Spinal cord (tissue), 10 donors: Measurements from ENCODE around the gene OR2C3. TPM values are rescaled to one million over a fixed set of nuclear protein-coding genes. Genes with fewer than 3 reads are reported as not detected.

ENCODE experiments used
- DNase-seq, 6 donors: peaks; one replicate each; pipeline versions ENCODE4 v3.0.0 to v3.0.0-alpha.2; 2013 to 2015; ENCODE audit warnings: low spot score in 6 of 6, low read depth in 4 of 6
- H3K27ac ChIP-seq: one replicate; pipeline ENCODE4 v1.5.1; 2013; ENCODE audit warnings: low read depth, low read length, control low read depth
- H3K27me3 ChIP-seq: one replicate; pipeline ENCODE4 v1.6.1; 2013; ENCODE audit warnings: low read length; ENCODE audit not compliant: control insufficient read depth, insufficient read depth
- H3K36me3 ChIP-seq: one replicate; pipeline ENCODE4 v1.6.1; 2013; ENCODE audit warnings: low read length; ENCODE audit not compliant: control insufficient read depth, insufficient read depth
- H3K4me1 ChIP-seq: one replicate; pipeline ENCODE4 v1.6.1; 2013; ENCODE audit warnings: low read length; ENCODE audit not compliant: control insufficient read depth, insufficient read depth
- H3K4me3 ChIP-seq: one replicate; pipeline ENCODE4 v1.5.1; 2013; ENCODE audit warnings: low read depth, low read length, control low read depth
- H3K9me3 ChIP-seq: one replicate; pipeline ENCODE4 v1.6.1; 2013; ENCODE audit warnings: low read length; ENCODE audit not compliant: control insufficient read depth, insufficient read depth
- WGBS: methylation state at CpG from one replicate; pipeline ENCODE4 v1.1.5; 2013; ENCODE audit warnings: missing lambda C conversion rate; ENCODE audit not compliant: insufficient coverage; 5-methylcytosine and 5-hydroxymethylcytosine counted together
- long read RNA-seq, 4 donors: transcript quantifications; one replicate each; lab custom pipeline, GENCODE V29; 2026
- polyA plus RNA-seq, 2 donors: library from polyadenylated mRNA; unstranded; fragments of 120-200 nt; gene quantifications; one replicate each; pipeline ENCODE4 v1.2.1, GENCODE V29; 2013; ENCODE audit not compliant: insufficient read length in 2 of 2
- total RNA-seq, 2 donors: library from RNA; depleted of rRNA in 1 of 2; stranded (reverse); fragments of 120-200 nt in 1 of 2; fragments of >200 nt in 1 of 2; gene quantifications; one replicate each; pipeline versions ENCODE4 v1.2.3 to v1.2.4, GENCODE V29; 2013 to 2014
- donor health status: healthy.

OR2C3 gene
- under 1 TPM; under 0.01 to 0.17 TPM for total RNA-seq
- polyA plus RNA-seq, result under 1 TPM; 0.51 to 0.95 TPM
- long read RNA-seq, donor 1, result 0 reads
- long read RNA-seq, donor 2, result 0 reads
- long read RNA-seq, donor 3, result 0 reads
- long read RNA-seq, donor 4, result 0 reads

DNA sequence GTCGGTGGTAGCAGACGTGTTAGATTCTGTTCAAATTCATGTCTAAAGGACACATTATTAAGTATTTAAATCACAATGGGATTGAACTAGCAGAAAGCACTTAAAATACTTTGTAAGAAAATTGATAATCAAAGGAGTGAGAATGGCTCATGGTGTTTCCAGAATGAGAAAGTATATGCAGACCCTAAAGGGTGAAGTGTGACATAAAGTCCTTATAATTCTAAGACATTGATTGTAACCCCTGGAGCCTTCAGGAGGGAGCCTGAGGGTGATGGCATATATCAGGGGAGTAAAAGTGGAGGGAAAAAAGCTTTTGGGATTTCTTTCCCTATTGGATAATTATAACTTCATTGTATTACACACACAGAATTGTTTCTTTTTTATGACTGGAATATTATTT, at the start of gene OR2C3:
OR2C3 (minus strand) TSS at position 101 of the 400 bp plus-strand sequence. CDS start 3,929 bp downstream, outside the sequence.
- no peak for DNase-seq
- WGBS, result no CpG with 5 or more reads among the region's 2 CpGs

DNA sequence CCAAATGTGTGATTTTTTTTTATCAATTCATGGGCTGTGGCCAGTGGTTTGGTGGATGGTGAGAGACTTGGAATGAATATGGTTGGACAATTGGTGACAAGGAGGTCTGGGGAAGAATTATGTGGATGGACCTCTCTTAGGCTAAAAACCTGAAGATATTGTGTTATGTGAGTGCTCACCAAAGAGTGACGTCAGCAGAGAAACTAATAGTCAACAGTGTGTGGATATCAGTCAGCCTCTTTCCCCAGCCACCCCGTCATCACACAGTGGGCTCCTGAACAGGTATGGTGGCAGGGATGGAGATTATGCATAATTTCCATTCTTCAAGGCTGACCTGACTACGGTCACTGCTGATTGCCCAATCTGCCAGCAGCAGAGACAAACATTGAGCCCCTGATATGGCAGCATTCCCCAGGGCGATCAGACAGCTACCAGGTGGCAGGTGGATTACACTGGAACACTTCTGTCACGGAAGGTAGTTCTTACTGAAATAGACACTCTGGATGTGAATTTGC, 42.8 kb upstream of the OR2C3 start:
- H3K4me3 ChIP-seq, result no peak overlapping the region
- H3K36me3 ChIP-seq, result no peaks in the 10 kb centered on the region
- no peaks in the 10 kb centered on the region for H3K9me3 ChIP-seq
- DNase-seq, result no peak
- WGBS, result 94% methylated on average over 5 of the region's 5 CpGs
- H3K27ac ChIP-seq, result no peak overlapping the region
- no peaks in the 10 kb centered on the region for H3K4me1 ChIP-seq
- H3K27me3 ChIP-seq, result no peaks in the 10 kb centered on the region

More for the DNA sequence above, at the start of gene OR2C3:
- H3K36me3 ChIP-seq, result no peaks in the 10 kb centered on the region
- no peaks in the 10 kb centered on the region for H3K9me3 ChIP-seq
- no peaks in the 10 kb centered on the region for H3K27me3 ChIP-seq
- no peaks in the 10 kb centered on the region for H3K4me1 ChIP-seq
- no peak within 1 kb of the TSS for H3K27ac ChIP-seq
- H3K4me3 ChIP-seq, result no peak within 1 kb of the TSS

DNA sequence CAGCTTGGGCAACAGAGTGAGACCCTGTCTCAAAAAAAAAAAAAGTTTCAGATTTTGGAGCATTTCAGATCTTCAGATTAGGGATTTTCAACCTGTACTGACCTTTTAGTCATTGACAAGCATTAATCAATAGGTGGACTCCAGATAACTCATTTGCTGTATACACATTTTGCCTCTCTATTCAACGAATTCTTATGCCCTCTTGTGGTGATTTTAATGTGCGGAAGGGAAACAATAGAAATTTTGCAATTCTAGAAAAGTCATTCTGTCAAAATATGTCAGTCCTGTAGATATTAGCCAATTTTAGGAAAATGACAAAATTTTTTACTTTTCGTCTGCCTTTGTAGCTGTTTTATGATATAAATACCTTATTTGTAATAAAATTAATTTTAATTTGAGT, 40.3 kb upstream of the OR2C3 start:
- Histone ChIP-seq H3K4me1 (no peaks in the 10 kb centered on the region), H3K36me3 (no peaks in the 10 kb centered on the region), H3K4me3 (no peak overlapping the region), H3K27me3 (no peaks in the 10 kb centered on the region), H3K27ac (no peak overlapping the region), H3K9me3 (no peaks in the 10 kb centered on the region)
- no CpG with 5 or more reads among the region's 3 CpGs for WGBS
- DNase-seq, result peak in 2 of 6 donors; percentile 28

DNA sequence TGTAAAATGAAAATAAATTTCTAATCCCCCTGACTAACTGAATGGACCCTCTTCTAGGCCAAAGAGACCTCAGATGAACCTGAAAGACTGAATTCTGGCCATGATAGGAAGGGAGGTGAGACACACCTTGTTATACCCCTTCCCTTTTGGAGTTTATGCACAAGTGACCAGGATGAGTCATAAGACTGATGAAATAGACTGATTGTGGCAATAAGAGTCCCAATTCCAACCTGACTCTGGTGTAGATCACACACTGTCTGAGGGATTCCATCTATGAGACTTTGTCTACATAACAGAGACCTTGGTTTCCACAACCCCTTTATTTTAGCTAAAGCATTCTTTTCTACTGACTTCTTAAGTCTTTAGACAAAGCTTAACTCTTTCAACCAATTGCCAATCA, 38.4 kb upstream of the OR2C3 start:
- no peaks in the 10 kb centered on the region for H3K36me3 ChIP-seq
- no peak overlapping the region for H3K27ac ChIP-seq
- no peaks in the 10 kb centered on the region for H3K27me3 ChIP-seq
- no peaks in the 10 kb centered on the region for H3K9me3 ChIP-seq
- H3K4me3 ChIP-seq, result no peak overlapping the region
- H3K4me1 ChIP-seq, result no peaks in the 10 kb centered on the region
- DNase-seq, result no peak

DNA sequence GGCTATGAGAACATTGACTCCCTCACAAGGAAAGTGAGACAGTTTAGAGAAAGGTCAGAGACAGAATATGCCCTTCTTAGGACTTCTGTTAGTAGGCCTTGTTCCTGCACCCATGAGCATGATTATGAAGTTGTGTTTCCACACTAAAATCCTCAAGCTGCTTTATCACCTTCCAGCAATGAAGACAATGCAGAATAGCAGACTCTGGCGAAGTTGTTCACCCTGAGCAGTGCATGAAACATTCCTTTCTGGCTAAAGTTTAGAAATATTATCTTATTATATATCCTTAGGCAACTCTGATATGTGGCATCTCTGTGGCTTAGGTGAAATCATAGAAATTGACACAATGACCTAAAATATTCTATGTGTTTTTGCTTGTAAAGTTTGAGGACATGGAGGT, 38.0 kb upstream of the OR2C3 start:
- H3K27ac ChIP-seq, result no peak overlapping the region

DNA sequence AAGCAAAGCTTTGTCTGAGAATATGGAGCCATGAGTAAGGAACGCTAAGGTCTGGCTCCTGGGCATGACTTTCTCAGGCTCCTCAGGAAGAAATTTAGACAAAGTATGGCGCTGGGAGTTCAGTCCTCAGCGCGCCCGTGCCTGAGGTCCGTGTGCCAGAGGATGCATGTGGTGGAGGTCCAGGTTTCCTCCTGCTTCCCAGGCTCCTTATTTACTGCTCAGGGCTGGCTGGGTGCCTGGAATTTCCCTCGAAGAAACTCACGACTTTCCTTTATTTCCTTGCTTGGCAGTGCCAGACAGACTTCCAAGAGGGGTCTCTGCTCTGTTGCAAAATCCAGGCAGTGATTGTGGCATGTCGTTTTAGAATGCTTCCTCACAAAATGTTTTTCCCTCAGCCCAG, 26.0 kb upstream of the OR2C3 start:
- Histone ChIP-seq H3K9me3 (no peaks in the 10 kb centered on the region), H3K27ac (no peak overlapping the region), H3K4me3 (no peak overlapping the region), H3K27me3 (no peaks in the 10 kb centered on the region), H3K36me3 (no peaks in the 10 kb centered on the region), H3K4me1 (no peaks in the 10 kb centered on the region)
- WGBS, result 55% methylated on average over 7 of the region's 9 CpGs
- peak in 2 of 6 donors; percentile 31 to 39 for DNase-seq

More for the DNA sequence above, 38.0 kb upstream of the OR2C3 start:
- no CpG with 5 or more reads among the region's 1 CpG for WGBS
- no peak for DNase-seq
- no peaks in the 10 kb centered on the region for H3K4me1 ChIP-seq
- H3K36me3 ChIP-seq, result no peaks in the 10 kb centered on the region
- H3K9me3 ChIP-seq, result no peaks in the 10 kb centered on the region
- H3K27me3 ChIP-seq, result no peaks in the 10 kb centered on the region
- no peak overlapping the region for H3K4me3 ChIP-seq

DNA sequence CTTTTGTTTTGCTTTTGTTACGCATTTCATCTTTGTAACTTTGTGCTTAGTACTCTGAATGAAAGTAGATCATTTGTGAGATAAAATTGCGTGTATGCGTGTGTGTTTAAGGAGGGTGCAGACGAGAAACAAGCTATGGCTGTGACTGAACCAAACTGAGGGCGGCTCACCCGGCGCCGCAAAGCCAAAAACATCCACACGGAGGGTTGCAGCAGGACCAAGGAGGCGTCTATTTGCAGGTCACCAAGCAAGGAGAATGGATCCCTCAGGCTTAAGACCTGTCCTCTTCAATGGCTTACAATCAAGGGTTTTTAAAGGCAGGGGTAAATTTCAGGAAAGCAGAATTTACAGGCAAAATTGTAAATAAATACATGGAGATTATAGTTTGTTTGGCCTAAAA, 25.5 kb upstream of the OR2C3 start:
- Histone ChIP-seq H3K36me3 (no peaks in the 10 kb centered on the region), H3K4me3 (no peak overlapping the region), H3K27ac (no peak overlapping the region), H3K4me1 (no peaks in the 10 kb centered on the region), H3K9me3 (no peaks in the 10 kb centered on the region), H3K27me3 (no peaks in the 10 kb centered on the region)
- WGBS, result 77% methylated on average over 10 of the region's 10 CpGs
- no peak for DNase-seq

DNA sequence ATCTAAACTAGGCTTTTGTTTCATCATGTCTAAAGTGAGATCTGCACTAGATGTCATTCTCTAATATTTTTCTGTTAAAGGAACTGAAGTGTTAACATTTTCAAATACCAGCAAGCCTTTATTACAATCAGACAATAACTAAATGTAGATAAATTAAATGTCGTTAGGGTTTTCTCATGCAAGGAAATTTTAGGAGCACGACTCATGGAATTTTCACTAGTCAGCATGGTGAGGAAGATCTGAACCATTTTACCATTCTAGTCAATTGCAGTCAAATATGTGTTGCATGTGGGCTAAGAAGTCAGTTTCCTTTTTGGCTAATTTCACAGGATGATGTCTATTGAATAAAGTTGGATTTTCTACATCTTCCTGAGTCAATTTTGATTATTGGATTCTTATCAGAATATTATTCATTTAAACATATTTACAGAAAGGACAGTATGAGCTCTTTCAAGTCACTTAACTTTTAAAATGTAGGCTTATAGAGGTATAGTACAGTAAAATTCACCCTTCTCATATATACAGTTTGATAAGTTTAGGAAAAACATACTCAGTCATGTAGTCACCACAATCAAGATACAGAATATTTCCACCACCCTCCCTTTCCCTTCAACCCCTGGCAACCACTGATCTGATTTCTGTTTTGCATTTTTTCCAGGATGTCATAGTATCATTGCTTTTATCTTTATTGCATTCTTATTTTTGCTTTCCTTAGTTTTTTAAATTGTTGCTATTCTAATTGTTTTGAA, 21.9 kb upstream of the OR2C3 start:
- Histone ChIP-seq H3K36me3 (no peaks in the 10 kb centered on the region), H3K27me3 (no peaks in the 10 kb centered on the region), H3K9me3 (no peaks in the 10 kb centered on the region), H3K4me1 (no peaks in the 10 kb centered on the region), H3K27ac (no peak overlapping the region), H3K4me3 (no peak overlapping the region)
- DNase-seq, result no peak
- WGBS, result no CpG with 5 or more reads among the region's 2 CpGs

DNA sequence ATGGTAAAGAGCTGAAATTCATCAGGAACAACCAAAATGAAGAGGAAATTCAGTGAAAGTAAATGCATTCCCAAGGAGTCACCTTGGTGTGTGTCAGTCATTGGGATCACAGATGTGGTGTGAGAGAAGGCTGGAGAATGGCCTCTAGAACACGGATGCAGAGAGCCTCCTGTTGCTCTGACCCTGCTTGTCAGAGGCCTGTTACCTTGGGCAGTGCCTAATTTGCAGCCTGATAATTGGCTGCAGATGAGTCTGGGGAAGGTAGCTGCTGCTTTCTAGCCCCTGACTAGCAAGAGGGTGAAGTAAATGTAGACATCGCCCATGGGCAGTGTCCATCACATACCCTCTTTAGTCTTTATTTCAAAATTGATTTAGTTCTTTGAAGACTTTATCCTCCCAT, 16.0 kb upstream of the OR2C3 start:
- no peak for DNase-seq
- Histone ChIP-seq H3K27me3 (no peaks in the 10 kb centered on the region), H3K4me1 (no peaks in the 10 kb centered on the region), H3K36me3 (no peaks in the 10 kb centered on the region), H3K27ac (no peak overlapping the region), H3K4me3 (no peak overlapping the region), H3K9me3 (no peaks in the 10 kb centered on the region)
- 44% methylated on average over 1 of the region's 2 CpGs for WGBS

DNA sequence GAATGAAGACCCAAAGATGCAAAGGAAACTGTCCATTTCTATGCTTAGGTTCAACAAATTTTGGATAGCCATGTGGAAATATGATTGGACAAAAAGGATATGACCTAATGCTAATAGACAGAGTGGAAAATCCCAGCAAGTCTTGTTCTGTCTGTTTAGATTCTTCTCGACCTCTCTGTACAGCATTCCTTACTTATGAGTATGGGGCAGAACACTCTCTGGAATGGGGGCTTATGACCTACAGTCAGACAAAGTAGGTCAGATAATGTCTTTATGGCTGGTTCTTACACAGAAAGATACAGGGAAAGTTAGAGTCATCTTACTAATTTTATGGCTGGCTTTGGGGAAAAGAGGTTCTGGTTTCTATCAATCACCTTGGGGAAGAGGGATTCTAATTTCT, 15.5 kb upstream of the OR2C3 start:
- Histone ChIP-seq H3K36me3 (no peaks in the 10 kb centered on the region), H3K4me1 (no peaks in the 10 kb centered on the region), H3K27me3 (no peaks in the 10 kb centered on the region), H3K4me3 (no peak overlapping the region), H3K27ac (no peak overlapping the region), H3K9me3 (no peaks in the 10 kb centered on the region)
- WGBS, result no CpG with 5 or more reads among the region's 1 CpG
- no peak for DNase-seq
